Calu3 (cell line): ENCODE measurements around the gene CST3. TPM values are rescaled to one million over a fixed set of nuclear protein-coding genes. Genes with fewer than 3 reads are reported as not detected.

Experiments
- BruUV-seq: library from RNA; stranded (reverse); fragments of 400-500 nt; replicated peaks from 2 replicates; lab custom pipeline; 2021; lab: Mats Ljungman, UMichigan
- CTCF ChIA-PET: fragments of 300-600 bp; sonication (Branson Sonifier 250); formaldehyde crosslinking; loops from one replicate; lab custom pipeline; 2022; ENCODE audit warnings: antibody characterized with exemption; lab: Charles Lee
- DNase-seq: peaks from one replicate; pipeline ENCODE4 v3.0.0; 2022
- H3K27ac Mint-ChIP-seq: one replicate; pipeline ENCODE4 v1.8.0; 2022; ENCODE audit warnings: mixed read lengths; ENCODE audit not compliant: unreplicated experiment
- H3K27me3 Mint-ChIP-seq: one replicate; pipeline ENCODE4 v1.8.0; 2022; ENCODE audit warnings: mixed read lengths; ENCODE audit not compliant: unreplicated experiment
- H3K36me3 Mint-ChIP-seq: one replicate; pipeline ENCODE4 v1.8.0; 2022; ENCODE audit warnings: mild to moderate bottlenecking, moderate library complexity, mixed read lengths; ENCODE audit not compliant: insufficient read depth, unreplicated experiment
- H3K4me1 Mint-ChIP-seq: one replicate; pipeline ENCODE4 v1.8.0; 2022; ENCODE audit warnings: mild to moderate bottlenecking, low read depth, mixed read lengths; ENCODE audit not compliant: unreplicated experiment
- H3K4me3 Mint-ChIP-seq: one replicate; pipeline ENCODE4 v1.8.0; 2022; ENCODE audit warnings: mild to moderate bottlenecking, low read depth, moderate library complexity, mixed read lengths; ENCODE audit not compliant: unreplicated experiment
- H3K9me3 Mint-ChIP-seq: one replicate; pipeline ENCODE4 v1.8.0; 2022; ENCODE audit warnings: low read depth, mixed read lengths; ENCODE audit not compliant: unreplicated experiment
- CTCF ChIP-seq: fragments of 200-600 bp; IDR thresholded peaks from one replicate; pipeline ENCODE4 v1.8.0; 2022; ENCODE audit warnings: antibody characterized with exemption; ENCODE audit not compliant: unreplicated experiment
- intact Hi-C: fragments of 100-400 bp; cut with micrococcal nuclease; formaldehyde crosslinking; loops from one replicate; pipeline ENCODE4 v1.10.0; 2022; ENCODE audit not compliant: unreplicated experiment
- total RNA-seq: library from RNA; stranded (reverse); gene quantifications from 2 replicates; pipeline ENCODE4 v1.2.3, GENCODE V29; 2022

Gene CST3
- total RNA-seq, 1 experiment from 2014 or later, result 95.7 TPM

- Mint-ChIP-seq H3K4me3 (no peak overlapping the region), H3K4me1 (no peaks in the 10 kb centered on the region), H3K36me3 (no peaks in the 10 kb centered on the region), H3K27ac (no peak overlapping the region), H3K27me3 (no peaks in the 10 kb centered on the region), H3K9me3 (no peaks in the 10 kb centered on the region)
- no TSS peak for BruUV-seq
- intact Hi-C loops, result no loop called here
- no peak for TF ChIP-seq CTCF
- CTCF ChIA-PET, result no interaction called here
- DNase-seq, result no peak
Measured at GRCh38 chr20:23603321-23603720, 34.4 kb downstream of the CST3 start.

GRCh38 chr20:23602699-23603098 lies 35.1 kb downstream of the CST3 start:
- no peak for TF ChIP-seq CTCF
- no peaks in the 10 kb centered on the region for H3K36me3 Mint-ChIP-seq
- H3K9me3 Mint-ChIP-seq, result no peaks in the 10 kb centered on the region
- H3K27ac Mint-ChIP-seq, result no peak overlapping the region
- H3K4me1 Mint-ChIP-seq, result no peaks in the 10 kb centered on the region
- intact Hi-C loops, result no loop called here
- H3K4me3 Mint-ChIP-seq, result no peak overlapping the region
- no TSS peak for BruUV-seq
- CTCF ChIA-PET, result no interaction called here
- DNase-seq, result no peak
- H3K27me3 Mint-ChIP-seq, result no peaks in the 10 kb centered on the region

GRCh38 chr20:23602241-23602640 lies 35.5 kb downstream of the CST3 start:
- Mint-ChIP-seq H3K4me1 (no peaks in the 10 kb centered on the region), H3K36me3 (no peaks in the 10 kb centered on the region), H3K27me3 (no peaks in the 10 kb centered on the region), H3K27ac (no peak overlapping the region), H3K9me3 (no peaks in the 10 kb centered on the region), H3K4me3 (no peak overlapping the region)
- CTCF ChIA-PET, result no interaction called here
- TF ChIP-seq CTCF, result no peak
- BruUV-seq, result no TSS peak
- intact Hi-C loops, result no loop called here
- DNase-seq, result no peak

- TF ChIP-seq CTCF, result no peak
- Mint-ChIP-seq H3K4me3 (no peak overlapping the region), H3K27ac (no peak overlapping the region), H3K9me3 (no peaks in the 10 kb centered on the region), H3K4me1 (no peaks in the 10 kb centered on the region), H3K36me3 (no peaks in the 10 kb centered on the region), H3K27me3 (no peaks in the 10 kb centered on the region)
- CTCF ChIA-PET, result no interaction called here
- intact Hi-C loops, result no loop called here
- no TSS peak for BruUV-seq
- DNase-seq, result no peak
Measured at GRCh38 chr20:23601715-23602114, 36.0 kb downstream of the CST3 start.
